ENCODE data around the gene ADAM29. TPM values are rescaled to one million over a fixed set of nuclear protein-coding genes. Genes with fewer than 3 reads are reported as not detected.
"Not testable (repeated sequence)": the region's sequence is repeated elsewhere in the genome, so short reads cannot be mapped to it uniquely, and the experiment has no call there.

The ADAM29 gene
- not detected for total RNA-seq (ENCODE audit: unreplicated experiment)
- long read RNA-seq, result 0 reads

DNA sequence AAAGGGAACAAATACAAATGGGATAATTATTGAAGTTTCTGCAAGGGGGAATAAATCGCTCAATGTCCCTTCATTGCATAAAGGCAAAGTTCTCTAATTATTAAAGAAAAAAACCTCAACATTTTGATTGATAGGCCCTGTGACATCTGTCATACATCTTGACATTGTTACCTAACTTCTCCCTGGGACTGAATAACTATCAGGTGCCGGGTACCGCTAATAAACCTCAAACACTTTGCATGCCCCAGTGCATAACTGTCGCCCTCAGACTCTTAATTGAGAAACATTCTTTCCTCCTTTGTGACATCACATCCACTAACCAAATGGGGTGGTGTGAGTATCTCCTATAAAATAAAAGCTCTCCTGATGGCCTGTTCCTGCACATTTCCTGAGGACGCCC is at the start of gene ADAM29:
ADAM29 (plus strand) TSS at position 301 of the 400 bp plus-strand sequence. CDS start 57,168 bp downstream, outside the sequence.
- DNase-seq, result no peak
- Mint-ChIP-seq H3K4me3 (ENCODE audit: unreplicated experiment) (no peak within 1 kb of the TSS), H3K27me3 (ENCODE audit: unreplicated experiment) (peaks cover 2% of the 10 kb centered on the region), H3K4me1 (ENCODE audit: low read depth, unreplicated experiment) (no peaks in the 10 kb centered on the region), H3K27ac (ENCODE audit: unreplicated experiment) (no peak within 1 kb of the TSS), H3K9me3 (ENCODE audit: unreplicated experiment) (no peaks in the 10 kb centered on the region), H3K36me3 (ENCODE audit: unreplicated experiment) (no peaks in the 10 kb centered on the region)
- TF ChIP-seq, protein P1, sequence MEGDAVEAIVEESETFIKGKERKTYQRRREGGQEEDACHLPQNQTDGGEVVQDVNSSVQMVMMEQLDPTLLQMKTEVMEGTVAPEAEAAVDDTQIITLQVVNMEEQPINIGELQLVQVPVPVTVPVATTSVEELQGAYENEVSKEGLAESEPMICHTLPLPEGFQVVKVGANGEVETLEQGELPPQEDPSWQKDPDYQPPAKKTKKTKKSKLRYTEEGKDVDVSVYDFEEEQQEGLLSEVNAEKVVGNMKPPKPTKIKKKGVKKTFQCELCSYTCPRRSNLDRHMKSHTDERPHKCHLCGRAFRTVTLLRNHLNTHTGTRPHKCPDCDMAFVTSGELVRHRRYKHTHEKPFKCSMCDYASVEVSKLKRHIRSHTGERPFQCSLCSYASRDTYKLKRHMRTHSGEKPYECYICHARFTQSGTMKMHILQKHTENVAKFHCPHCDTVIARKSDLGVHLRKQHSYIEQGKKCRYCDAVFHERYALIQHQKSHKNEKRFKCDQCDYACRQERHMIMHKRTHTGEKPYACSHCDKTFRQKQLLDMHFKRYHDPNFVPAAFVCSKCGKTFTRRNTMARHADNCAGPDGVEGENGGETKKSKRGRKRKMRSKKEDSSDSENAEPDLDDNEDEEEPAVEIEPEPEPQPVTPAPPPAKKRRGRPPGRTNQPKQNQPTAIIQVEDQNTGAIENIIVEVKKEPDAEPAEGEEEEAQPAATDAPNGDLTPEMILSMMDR (IDR thresholded peaks at IDR 0.05; ENCODE audit: partially characterized antibody, unreplicated experiment), result no peak

- no peak for DNase-seq
- Mint-ChIP-seq H3K27me3 (ENCODE audit: unreplicated experiment) (no peaks in the 10 kb centered on the region), H3K9me3 (ENCODE audit: unreplicated experiment) (no peaks in the 10 kb centered on the region), H3K27ac (ENCODE audit: unreplicated experiment) (no peak overlapping the region), H3K4me1 (ENCODE audit: low read depth, unreplicated experiment) (no peaks in the 10 kb centered on the region), H3K36me3 (ENCODE audit: unreplicated experiment) (no peaks in the 10 kb centered on the region), H3K4me3 (ENCODE audit: unreplicated experiment) (no peak overlapping the region)
- TF ChIP-seq, protein P1 (IDR thresholded peaks at IDR 0.05; ENCODE audit: partially characterized antibody, unreplicated experiment), result no peak
Observed at GRCh38 chr4:174869339-174869738, 48.8 kb upstream of the ADAM29 start.

DNA sequence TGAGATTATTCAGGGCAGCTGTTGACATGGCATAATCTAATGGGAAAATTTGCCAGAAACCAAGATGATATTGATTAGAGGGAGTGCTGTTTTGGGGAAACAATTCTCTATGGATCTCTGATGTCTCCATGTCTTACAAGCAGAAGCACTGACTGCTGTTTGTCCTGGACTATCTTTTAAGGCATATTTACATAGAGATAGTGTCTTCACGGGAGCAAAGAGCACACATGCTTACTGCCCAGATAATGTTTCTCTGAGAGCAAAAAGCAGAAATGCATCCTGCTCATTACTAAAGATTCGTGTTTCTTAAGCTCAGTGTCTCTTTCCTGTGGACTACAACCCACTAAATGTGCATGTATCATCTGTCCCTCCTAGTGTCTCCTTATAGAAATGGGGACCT is 47.8 kb upstream of the ADAM29 start:
- Mint-ChIP-seq H3K27ac (ENCODE audit: unreplicated experiment) (no peak overlapping the region), H3K4me3 (ENCODE audit: unreplicated experiment) (no peak overlapping the region), H3K9me3 (ENCODE audit: unreplicated experiment) (no peaks in the 10 kb centered on the region), H3K36me3 (ENCODE audit: unreplicated experiment) (no peaks in the 10 kb centered on the region), H3K27me3 (ENCODE audit: unreplicated experiment) (no peaks in the 10 kb centered on the region), H3K4me1 (ENCODE audit: low read depth, unreplicated experiment) (no peaks in the 10 kb centered on the region)
- no peak for DNase-seq
- TF ChIP-seq, protein P1 (IDR thresholded peaks at IDR 0.05; ENCODE audit: partially characterized antibody, unreplicated experiment), result no peak

DNA sequence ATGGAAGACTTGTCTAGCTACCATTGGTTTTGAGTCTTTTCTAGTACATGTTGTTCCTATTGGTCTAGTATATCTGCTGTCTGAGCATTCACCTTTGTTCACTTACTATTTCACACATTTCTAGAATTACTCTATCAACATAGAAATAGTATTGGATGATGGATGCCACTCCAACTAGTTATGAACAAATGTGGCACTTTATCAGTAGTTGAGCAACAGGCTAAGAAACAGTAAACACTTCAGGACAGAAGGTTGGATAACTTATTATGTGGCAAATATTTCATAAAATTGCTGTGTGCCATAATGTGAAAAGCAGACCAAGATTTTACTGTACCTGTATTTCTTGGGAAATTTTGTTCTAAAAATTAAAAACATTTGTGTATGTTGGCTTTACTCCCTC is 46.8 kb upstream of the ADAM29 start:
- TF ChIP-seq, protein P1 (IDR thresholded peaks at IDR 0.05; ENCODE audit: partially characterized antibody, unreplicated experiment), result no peak
- H3K27me3 Mint-ChIP-seq (ENCODE audit: unreplicated experiment), result no peaks in the 10 kb centered on the region
- no peaks in the 10 kb centered on the region for H3K9me3 Mint-ChIP-seq (ENCODE audit: unreplicated experiment)
- H3K4me3 Mint-ChIP-seq (ENCODE audit: unreplicated experiment), result no peak overlapping the region
- no peaks in the 10 kb centered on the region for H3K4me1 Mint-ChIP-seq (ENCODE audit: low read depth, unreplicated experiment)
- no peaks in the 10 kb centered on the region for H3K36me3 Mint-ChIP-seq (ENCODE audit: unreplicated experiment)
- H3K27ac Mint-ChIP-seq (ENCODE audit: unreplicated experiment), result no peak overlapping the region
- DNase-seq, result no peak

GRCh38 chr4:174873146-174873545 is 45.0 kb upstream of the ADAM29 start:
- not testable (repeated sequence) for H3K4me1 Mint-ChIP-seq (ENCODE audit: low read depth, unreplicated experiment); H3K36me3 Mint-ChIP-seq (ENCODE audit: unreplicated experiment); H3K9me3 Mint-ChIP-seq (ENCODE audit: unreplicated experiment); H3K27me3 Mint-ChIP-seq (ENCODE audit: unreplicated experiment); H3K4me3 Mint-ChIP-seq (ENCODE audit: unreplicated experiment); DNase-seq; H3K27ac Mint-ChIP-seq (ENCODE audit: unreplicated experiment)

DNA sequence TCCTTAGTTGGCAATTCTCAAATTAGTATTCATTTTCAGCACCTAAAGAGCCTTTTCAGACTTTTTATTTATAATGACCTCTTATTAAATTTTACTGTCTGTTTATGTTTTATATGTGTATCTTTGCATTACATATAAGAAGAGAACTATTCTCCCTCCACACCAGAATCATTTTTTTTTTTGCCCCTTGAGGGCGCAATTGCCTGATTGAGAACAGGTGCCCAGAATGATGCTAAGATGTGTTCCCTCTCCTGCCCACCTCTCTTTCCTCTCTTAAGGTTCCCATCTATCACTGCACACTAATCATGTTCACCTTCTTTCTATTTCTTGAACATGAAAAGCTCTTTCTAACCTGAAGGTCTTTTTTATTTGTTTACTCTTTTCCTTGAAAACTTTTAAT is 44.2 kb upstream of the ADAM29 start:
- H3K4me3 Mint-ChIP-seq (ENCODE audit: unreplicated experiment), result no peak overlapping the region
- no peaks in the 10 kb centered on the region for H3K36me3 Mint-ChIP-seq (ENCODE audit: unreplicated experiment)
- no peaks in the 10 kb centered on the region for H3K4me1 Mint-ChIP-seq (ENCODE audit: low read depth, unreplicated experiment)
- no peaks in the 10 kb centered on the region for H3K27me3 Mint-ChIP-seq (ENCODE audit: unreplicated experiment)
- TF ChIP-seq, protein P1 (IDR thresholded peaks at IDR 0.05; ENCODE audit: partially characterized antibody, unreplicated experiment), result peak; percentile 15
- H3K9me3 Mint-ChIP-seq (ENCODE audit: unreplicated experiment), result no peaks in the 10 kb centered on the region
- no peak for DNase-seq
- no peak overlapping the region for H3K27ac Mint-ChIP-seq (ENCODE audit: unreplicated experiment)
